CD14-positive monocyte (primary cell): Measurements from ENCODE around the gene ABHD14A. TPM values are rescaled to one million over a fixed set of nuclear protein-coding genes. Genes with fewer than 3 reads are reported as not detected.

Experiments
- DNase-seq, 3 donors: peaks; one replicate each; pipeline ENCODE4 v3.0.0-alpha.2; 2011 to 2022
- H2AFZ ChIP-seq: 2 replicates; pipeline ENCODE4 v1.6.0; 2012; ENCODE audit warnings: mild to moderate bottlenecking, low read depth, low read length, inconsistent platforms; ENCODE audit not compliant: insufficient read depth, poor library complexity, severe bottlenecking
- H3K27ac ChIP-seq, 2 donors: 1 replicate in 1 of 2; 2 replicates in 1 of 2; pipeline ENCODE4 v1.5.1; 2012 to 2013; ENCODE audit warnings: low read length in 2 of 2, control low read depth in 1 of 2, inconsistent platforms in 1 of 2, low read depth in 1 of 2, mild to moderate bottlenecking in 1 of 2
- H3K27me3 ChIP-seq, 2 donors: one replicate each; pipeline versions ENCODE4 v1.6.0 to v1.6.1; 2011 to 2013; ENCODE audit warnings: low read length in 2 of 2; ENCODE audit not compliant: control insufficient read depth in 2 of 2, insufficient read depth in 2 of 2
- H3K36me3 ChIP-seq, 2 donors: replicated peaks in 1 of 2; 1 replicate in 1 of 2; 2 replicates in 1 of 2; pipeline versions ENCODE4 v1.5.1 to v1.6.1; 2012 to 2013; ENCODE audit warnings: low read length in 2 of 2, control low read depth in 1 of 2, inconsistent platforms in 1 of 2, mild to moderate bottlenecking in 1 of 2; ENCODE audit not compliant: insufficient read depth in 2 of 2, control insufficient read depth in 1 of 2
- H3K4me1 ChIP-seq, 2 donors: 1 replicate in 1 of 2; 2 replicates in 1 of 2; pipeline versions ENCODE4 v1.5.1 to v1.6.1; 2012 to 2013; ENCODE audit warnings: low read length in 2 of 2, control low read depth in 1 of 2, inconsistent platforms in 1 of 2, mild to moderate bottlenecking in 1 of 2, moderate library complexity in 1 of 2; ENCODE audit not compliant: insufficient read depth in 2 of 2, control insufficient read depth in 1 of 2
- H3K4me2 ChIP-seq: replicated peaks from 2 replicates; pipeline ENCODE3; 2012; ENCODE audit warnings: low read length, moderate library complexity, mild to moderate bottlenecking; ENCODE audit not compliant: poor library complexity, severe bottlenecking; ENCODE audit errors: extremely low read depth
- H3K4me3 ChIP-seq, 3 experiments: fragments of 200-600 bp in 1 of 3; sonication (generic) in 1 of 3; replicated peaks in 1 of 3; 1 replicate in 2 of 3; 2 replicates in 1 of 3; pipeline ENCODE4 v1.5.1; 2011 to 2013; ENCODE audit warnings: low read length in 3 of 3, mild to moderate bottlenecking in 3 of 3, control low read depth in 2 of 3, low read depth in 2 of 3, inconsistent platforms in 1 of 3, moderate library complexity in 1 of 3
- H3K79me2 ChIP-seq: 2 replicates; pipeline ENCODE4 v1.6.0; 2012; ENCODE audit warnings: mild to moderate bottlenecking, control low read depth, inconsistent platforms, low read length, moderate library complexity; ENCODE audit not compliant: insufficient read depth
- H3K9ac ChIP-seq: 2 replicates; pipeline ENCODE4 v1.6.0; 2017; ENCODE audit warnings: low read length, mild to moderate bottlenecking; ENCODE audit not compliant: insufficient read depth, poor library complexity, severe bottlenecking
- H3K9me3 ChIP-seq, 2 donors: replicated peaks in 1 of 2; 1 replicate in 1 of 2; 2 replicates in 1 of 2; pipeline versions ENCODE4 v1.5.1 to v1.6.1; 2012 to 2013; ENCODE audit warnings: low read length in 2 of 2, control low read depth in 1 of 2; ENCODE audit not compliant: control insufficient read depth in 1 of 2, insufficient read depth in 1 of 2
- H4K20me1 ChIP-seq: 2 replicates; pipeline ENCODE4 v1.6.0; 2012; ENCODE audit warnings: mild to moderate bottlenecking, low read length, control low read depth, moderate library complexity; ENCODE audit not compliant: insufficient read depth
- H3K27ac Mint-ChIP-seq, 7 donors: one replicate each; pipeline ENCODE4 v1.8.0; 2020; ENCODE audit warnings: mild to moderate bottlenecking in 7 of 7, mixed read lengths in 7 of 7, moderate library complexity in 6 of 7, inconsistent platforms in 2 of 7
- H3K27me3 Mint-ChIP-seq, 3 donors: one replicate each; pipeline ENCODE4 v1.8.0; 2021 to 2022; ENCODE audit warnings: low read depth in 3 of 3, mild to moderate bottlenecking in 3 of 3, mixed read lengths in 3 of 3, moderate library complexity in 3 of 3, inconsistent platforms in 1 of 3
- H3K36me3 Mint-ChIP-seq, 2 donors: one replicate each; pipeline ENCODE4 v1.8.0; 2020; ENCODE audit warnings: mixed read lengths in 2 of 2, inconsistent platforms in 1 of 2, mild to moderate bottlenecking in 1 of 2
- H3K4me1 Mint-ChIP-seq: one replicate; pipeline ENCODE4 v1.8.0; 2020; ENCODE audit warnings: mild to moderate bottlenecking, mixed read lengths
- H3K4me3 Mint-ChIP-seq, 2 donors: one replicate each; pipeline ENCODE4 v1.8.0; 2020; ENCODE audit warnings: mild to moderate bottlenecking in 2 of 2, mixed read lengths in 2 of 2, moderate library complexity in 1 of 2
- H3K9me3 Mint-ChIP-seq, 7 donors: one replicate each; pipeline ENCODE4 v1.8.0; 2020 to 2022; ENCODE audit warnings: mixed read lengths in 7 of 7, mild to moderate bottlenecking in 6 of 7, moderate library complexity in 6 of 7, inconsistent platforms in 2 of 7
- WGBS: methylation state at CpG from one replicate; pipeline ENCODE4 v1.1.5; 2013; ENCODE audit warnings: missing lambda C conversion rate; ENCODE audit not compliant: insufficient coverage; 5-methylcytosine and 5-hydroxymethylcytosine counted together
- intact Hi-C, 2 donors: fragments of 100-400 bp; cut with micrococcal nuclease; formaldehyde crosslinking; loops; one replicate each; pipeline versions ENCODE4 v1.15.0 to v1.15.1; 2023
- polyA plus RNA-seq, 3 donors: library from polyadenylated mRNA; depleted of rRNA in 1 of 3; unstranded in 2 of 3; stranded (reverse) in 1 of 3; fragments of 300-500 nt in 2 of 3; fragments of >200 nt in 1 of 3; fragmentation: Illumina TruSeq in 2 of 3; gene quantifications; 1 replicate in 2 of 3; 2 replicates in 1 of 3; pipeline ENCODE4 v1.2.3, GENCODE V29; 2012 to 2021
- TF ChIP-seq, protein P1 (sequence below): fragments of 200-600 bp; IDR thresholded peaks from one replicate; pipeline ENCODE4 v1.8.0; 2022; ENCODE audit warnings: antibody characterized with exemption, mild to moderate bottlenecking

The ABHD14A gene
- polyA plus RNA-seq, 3 donors: 6.9 to 13.2 (median 11.7) TPM

DNA sequence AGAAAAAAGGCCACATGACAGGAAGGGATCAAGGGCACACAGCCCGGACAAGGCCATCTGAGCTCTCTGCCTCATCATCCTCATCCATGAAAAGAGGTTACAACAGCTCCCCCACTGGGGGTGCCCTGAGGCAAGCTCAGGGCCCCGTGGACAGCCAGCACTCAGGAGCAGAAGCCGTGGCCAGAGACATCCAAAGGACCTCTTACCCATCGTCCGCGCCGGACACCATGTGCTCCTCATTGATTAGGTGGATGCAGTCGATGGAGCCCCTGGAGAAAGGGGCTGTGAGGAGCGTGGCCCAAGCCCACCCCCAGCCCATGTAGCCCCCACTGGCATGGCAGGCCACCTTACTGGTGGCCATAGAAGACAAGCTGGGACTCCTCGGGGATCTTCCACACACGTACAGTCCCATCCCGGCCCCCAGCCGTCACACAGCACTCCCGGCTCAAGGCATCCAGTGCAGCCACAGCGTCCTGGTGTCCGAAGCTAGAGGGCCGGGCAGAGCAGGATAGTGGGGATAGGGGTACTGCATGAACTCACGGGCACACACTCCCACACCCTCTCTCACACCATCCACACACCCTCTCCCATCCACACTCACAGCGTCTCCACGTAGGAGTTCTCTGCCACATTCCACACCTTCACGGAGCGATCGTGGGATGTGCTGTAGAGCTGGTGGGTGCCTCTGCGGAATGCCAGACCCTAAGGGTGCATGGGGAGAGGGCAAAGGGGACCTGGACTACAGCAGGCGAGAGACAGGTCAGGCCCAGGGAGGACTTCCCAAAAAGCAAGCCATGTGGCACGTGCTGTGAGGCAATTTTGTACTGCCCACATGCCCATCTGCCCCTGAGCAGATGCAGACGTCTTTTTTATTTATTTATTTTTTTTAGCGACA lies 39.6 kb upstream of the ABHD14A start:
- Histone ChIP-seq H3K9ac (no peak overlapping the region), H3K36me3 (peaks cover 50 to 72% of the 10 kb centered on the region in 2 donors)
- H3K27ac Mint-ChIP-seq: peak overlapping the region in 1 of 7 donors; percentile 61

More for the DNA sequence above, 39.6 kb upstream of the ABHD14A start:
- H3K4me3 ChIP-seq: no peak overlapping the region
- H3K79me2 ChIP-seq: peaks cover 4% of the 10 kb centered on the region
- TF ChIP-seq, protein P1, sequence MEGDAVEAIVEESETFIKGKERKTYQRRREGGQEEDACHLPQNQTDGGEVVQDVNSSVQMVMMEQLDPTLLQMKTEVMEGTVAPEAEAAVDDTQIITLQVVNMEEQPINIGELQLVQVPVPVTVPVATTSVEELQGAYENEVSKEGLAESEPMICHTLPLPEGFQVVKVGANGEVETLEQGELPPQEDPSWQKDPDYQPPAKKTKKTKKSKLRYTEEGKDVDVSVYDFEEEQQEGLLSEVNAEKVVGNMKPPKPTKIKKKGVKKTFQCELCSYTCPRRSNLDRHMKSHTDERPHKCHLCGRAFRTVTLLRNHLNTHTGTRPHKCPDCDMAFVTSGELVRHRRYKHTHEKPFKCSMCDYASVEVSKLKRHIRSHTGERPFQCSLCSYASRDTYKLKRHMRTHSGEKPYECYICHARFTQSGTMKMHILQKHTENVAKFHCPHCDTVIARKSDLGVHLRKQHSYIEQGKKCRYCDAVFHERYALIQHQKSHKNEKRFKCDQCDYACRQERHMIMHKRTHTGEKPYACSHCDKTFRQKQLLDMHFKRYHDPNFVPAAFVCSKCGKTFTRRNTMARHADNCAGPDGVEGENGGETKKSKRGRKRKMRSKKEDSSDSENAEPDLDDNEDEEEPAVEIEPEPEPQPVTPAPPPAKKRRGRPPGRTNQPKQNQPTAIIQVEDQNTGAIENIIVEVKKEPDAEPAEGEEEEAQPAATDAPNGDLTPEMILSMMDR: no peak
- Mint-ChIP-seq H3K36me3 (peaks cover 61 to 70% of the 10 kb centered on the region in 2 donors), H3K27me3 (peaks cover 0 to 4% (median 0%) of the 10 kb centered on the region in 3 donors), H3K9me3 (peaks cover 0 to 2% (median 0%) of the 10 kb centered on the region in 7 donors), H3K4me3 (no peak overlapping the region), H3K4me1 (peaks cover 5% of the 10 kb centered on the region)
- no peak overlapping the region for H3K27ac ChIP-seq
- DNase-seq: no peak
- intact Hi-C loops: loop anchor here in 1 of 2 donors (5.0 kb wide), 1 partner anchor 187 kb away; no protein-coding TSS in a partner anchor
- no peaks in the 10 kb centered on the region for H3K9me3 ChIP-seq
- no peaks in the 10 kb centered on the region for H3K27me3 ChIP-seq
- H4K20me1 ChIP-seq: no peaks in the 10 kb centered on the region
- WGBS: 98% methylated on average over 12 of the region's 28 CpGs
- H3K4me1 ChIP-seq: no peaks in the 10 kb centered on the region
- H2AFZ ChIP-seq: no peak overlapping the region
- no peak overlapping the region for H3K4me2 ChIP-seq
